ENCODE results near the gene CDK10. TPM values are rescaled to one million over a fixed set of nuclear protein-coding genes. Genes with fewer than 3 reads are reported as not detected.

Gene CDK10
- total and polyA plus RNA-seq, 9 of the 15 experiments (the other 6 are each of a cell fraction or from before 2014, with no cell fraction given) = 2.0 to 85.1 (median 40.1) TPM

DNA sequence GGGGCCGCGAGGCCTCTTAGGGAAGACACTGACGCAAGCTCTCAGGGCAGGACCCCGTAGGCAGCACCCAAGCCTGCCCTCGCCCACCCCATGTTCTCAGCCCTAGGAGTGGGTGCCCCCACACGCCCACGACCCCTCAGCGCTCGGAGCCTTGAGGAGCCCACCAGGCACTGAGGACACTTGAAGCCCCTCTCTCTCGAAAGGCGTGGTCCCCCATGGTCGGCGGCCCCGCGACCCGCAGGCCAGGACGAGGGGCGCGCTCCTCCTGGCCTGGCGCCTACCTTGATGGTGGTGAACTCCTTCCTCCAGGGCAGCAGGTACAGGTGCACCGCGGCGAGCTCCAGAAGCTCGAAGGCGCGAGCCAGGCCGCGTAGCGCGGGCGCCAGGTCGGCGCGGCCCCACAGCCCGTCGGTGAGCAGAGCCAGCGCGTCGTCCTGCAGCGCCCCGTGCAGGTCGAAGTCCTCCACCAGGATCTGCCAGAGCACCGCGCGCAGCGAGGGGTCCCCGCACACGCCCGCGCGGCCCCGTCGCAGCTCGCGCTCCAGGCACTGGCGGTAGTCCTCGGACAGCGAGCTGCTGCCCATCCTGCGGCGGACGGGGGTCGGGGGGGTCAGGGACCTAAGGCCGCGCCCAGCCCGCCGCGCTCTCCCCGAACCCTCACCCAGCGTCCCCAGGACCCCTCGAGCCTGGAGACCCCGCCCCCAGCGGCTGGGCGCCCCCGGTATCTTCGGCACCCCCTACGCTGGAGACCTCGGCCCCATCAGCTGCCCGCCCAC is 14.3 kb downstream of the CDK10 start (continued):
- TF ChIP-seq ZNF586 (CRISPR knock-in tag; conservative IDR thresholded peaks at IDR 0.05) (no peak), HSF4 (CRISPR knock-in tag; IDR thresholded peaks at IDR 0.05; ENCODE audit: borderline replicate concordance) (no peak), POLR2AphosphoS2 (IDR thresholded peaks at IDR 0.05; ENCODE audit: low read length) (no peak), YBX1 (IDR thresholded peaks at IDR 0.05) (no peak), TARDBP (IDR thresholded peaks at IDR 0.05) (no peak), ZKSCAN8 (CRISPR knock-in tag; IDR thresholded peaks at IDR 0.05) (no peak), DIDO1 (tag; IDR thresholded peaks at IDR 0.05; ENCODE audit: low read depth) (no peak), ZNF717 (CRISPR knock-in tag; IDR thresholded peaks at IDR 0.05) (no peak), NCOR1 (IDR thresholded peaks at IDR 0.05) (no peak), POLR2A (conservative IDR thresholded peaks at IDR 0.05) (no peak; the same call in 1 of the 2 replicates), MXI1 (IDR thresholded peaks at IDR 0.05; ENCODE audit: low read depth, low read length) (no peak; the same call in 1 of the 2 replicates), ZNF217 (CRISPR knock-in tag; IDR thresholded peaks at IDR 0.05) (no peak)
- TF ChIP-seq, protein P1, sequence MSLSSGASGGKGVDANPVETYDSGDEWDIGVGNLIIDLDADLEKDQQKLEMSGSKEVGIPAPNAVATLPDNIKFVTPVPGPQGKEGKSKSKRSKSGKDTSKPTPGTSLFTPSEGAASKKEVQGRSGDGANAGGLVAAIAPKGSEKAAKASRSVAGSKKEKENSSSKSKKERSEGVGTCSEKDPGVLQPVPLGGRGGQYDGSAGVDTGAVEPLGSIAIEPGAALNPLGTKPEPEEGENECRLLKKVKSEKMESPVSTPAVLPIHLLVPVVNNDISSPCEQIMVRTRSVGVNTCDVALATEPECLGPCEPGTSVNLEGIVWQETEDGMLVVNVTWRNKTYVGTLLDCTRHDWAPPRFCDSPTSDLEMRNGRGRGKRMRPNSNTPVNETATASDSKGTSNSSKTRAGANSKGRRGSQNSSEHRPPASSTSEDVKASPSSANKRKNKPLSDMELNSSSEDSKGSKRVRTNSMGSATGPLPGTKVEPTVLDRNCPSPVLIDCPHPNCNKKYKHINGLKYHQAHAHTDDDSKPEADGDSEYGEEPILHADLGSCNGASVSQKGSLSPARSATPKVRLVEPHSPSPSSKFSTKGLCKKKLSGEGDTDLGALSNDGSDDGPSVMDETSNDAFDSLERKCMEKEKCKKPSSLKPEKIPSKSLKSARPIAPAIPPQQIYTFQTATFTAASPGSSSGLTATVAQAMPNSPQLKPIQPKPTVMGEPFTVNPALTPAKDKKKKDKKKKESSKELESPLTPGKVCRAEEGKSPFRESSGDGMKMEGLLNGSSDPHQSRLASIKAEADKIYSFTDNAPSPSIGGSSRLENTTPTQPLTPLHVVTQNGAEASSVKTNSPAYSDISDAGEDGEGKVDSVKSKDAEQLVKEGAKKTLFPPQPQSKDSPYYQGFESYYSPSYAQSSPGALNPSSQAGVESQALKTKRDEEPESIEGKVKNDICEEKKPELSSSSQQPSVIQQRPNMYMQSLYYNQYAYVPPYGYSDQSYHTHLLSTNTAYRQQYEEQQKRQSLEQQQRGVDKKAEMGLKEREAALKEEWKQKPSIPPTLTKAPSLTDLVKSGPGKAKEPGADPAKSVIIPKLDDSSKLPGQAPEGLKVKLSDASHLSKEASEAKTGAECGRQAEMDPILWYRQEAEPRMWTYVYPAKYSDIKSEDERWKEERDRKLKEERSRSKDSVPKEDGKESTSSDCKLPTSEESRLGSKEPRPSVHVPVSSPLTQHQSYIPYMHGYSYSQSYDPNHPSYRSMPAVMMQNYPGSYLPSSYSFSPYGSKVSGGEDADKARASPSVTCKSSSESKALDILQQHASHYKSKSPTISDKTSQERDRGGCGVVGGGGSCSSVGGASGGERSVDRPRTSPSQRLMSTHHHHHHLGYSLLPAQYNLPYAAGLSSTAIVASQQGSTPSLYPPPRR (CRISPR knock-in tag; IDR thresholded peaks at IDR 0.05; ENCODE audit: borderline replicate concordance) = 0 out of 2 replicates have a peak, but pooled peaks have one; percentile 23
- TF ChIP-seq, protein P2, sequence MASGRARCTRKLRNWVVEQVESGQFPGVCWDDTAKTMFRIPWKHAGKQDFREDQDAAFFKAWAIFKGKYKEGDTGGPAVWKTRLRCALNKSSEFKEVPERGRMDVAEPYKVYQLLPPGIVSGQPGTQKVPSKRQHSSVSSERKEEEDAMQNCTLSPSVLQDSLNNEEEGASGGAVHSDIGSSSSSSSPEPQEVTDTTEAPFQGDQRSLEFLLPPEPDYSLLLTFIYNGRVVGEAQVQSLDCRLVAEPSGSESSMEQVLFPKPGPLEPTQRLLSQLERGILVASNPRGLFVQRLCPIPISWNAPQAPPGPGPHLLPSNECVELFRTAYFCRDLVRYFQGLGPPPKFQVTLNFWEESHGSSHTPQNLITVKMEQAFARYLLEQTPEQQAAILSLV (tag; IDR thresholded peaks at IDR 0.05) = no peak
- TF ChIP-seq, protein P3, sequence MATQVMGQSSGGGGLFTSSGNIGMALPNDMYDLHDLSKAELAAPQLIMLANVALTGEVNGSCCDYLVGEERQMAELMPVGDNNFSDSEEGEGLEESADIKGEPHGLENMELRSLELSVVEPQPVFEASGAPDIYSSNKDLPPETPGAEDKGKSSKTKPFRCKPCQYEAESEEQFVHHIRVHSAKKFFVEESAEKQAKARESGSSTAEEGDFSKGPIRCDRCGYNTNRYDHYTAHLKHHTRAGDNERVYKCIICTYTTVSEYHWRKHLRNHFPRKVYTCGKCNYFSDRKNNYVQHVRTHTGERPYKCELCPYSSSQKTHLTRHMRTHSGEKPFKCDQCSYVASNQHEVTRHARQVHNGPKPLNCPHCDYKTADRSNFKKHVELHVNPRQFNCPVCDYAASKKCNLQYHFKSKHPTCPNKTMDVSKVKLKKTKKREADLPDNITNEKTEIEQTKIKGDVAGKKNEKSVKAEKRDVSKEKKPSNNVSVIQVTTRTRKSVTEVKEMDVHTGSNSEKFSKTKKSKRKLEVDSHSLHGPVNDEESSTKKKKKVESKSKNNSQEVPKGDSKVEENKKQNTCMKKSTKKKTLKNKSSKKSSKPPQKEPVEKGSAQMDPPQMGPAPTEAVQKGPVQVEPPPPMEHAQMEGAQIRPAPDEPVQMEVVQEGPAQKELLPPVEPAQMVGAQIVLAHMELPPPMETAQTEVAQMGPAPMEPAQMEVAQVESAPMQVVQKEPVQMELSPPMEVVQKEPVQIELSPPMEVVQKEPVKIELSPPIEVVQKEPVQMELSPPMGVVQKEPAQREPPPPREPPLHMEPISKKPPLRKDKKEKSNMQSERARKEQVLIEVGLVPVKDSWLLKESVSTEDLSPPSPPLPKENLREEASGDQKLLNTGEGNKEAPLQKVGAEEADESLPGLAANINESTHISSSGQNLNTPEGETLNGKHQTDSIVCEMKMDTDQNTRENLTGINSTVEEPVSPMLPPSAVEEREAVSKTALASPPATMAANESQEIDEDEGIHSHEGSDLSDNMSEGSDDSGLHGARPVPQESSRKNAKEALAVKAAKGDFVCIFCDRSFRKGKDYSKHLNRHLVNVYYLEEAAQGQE (IDR thresholded peaks at IDR 0.05; ENCODE audit: borderline replicate concordance) = no peak
- TF ChIP-seq, protein P3 (CRISPR knock-in tag; IDR thresholded peaks at IDR 0.05; ENCODE audit: low read depth) = no peak
